CD4-positive, alpha-beta T cell treated with Interleukin-12 subunit alpha and Interleukin-12 subunit beta, for 1 hour (primary cell): ENCODE results near the gene KRT10.
A peak's percentile ranks its signal among the peaks of the same experiment; 100 is the strongest.
"Not testable (repeated sequence)": the region's sequence is repeated elsewhere in the genome, so short reads cannot be mapped to it uniquely, and the experiment has no call there.

Experiments used
- DNase-seq: peaks from one replicate; pipeline ENCODE4 v3.0.0-alpha.2; 2020

Gene KRT10

GRCh38 chr17:40830085-40830776 is 7.8 kb upstream of the KRT10 start:
- no peak for DNase-seq

GRCh38 chr17:40828454-40829044 is 6.1 kb upstream of the KRT10 start:
- no peak for DNase-seq

- DNase-seq = no peak
Measured at GRCh38 chr17:40827746-40828453, 5.5 kb upstream of the KRT10 start.

DNA sequence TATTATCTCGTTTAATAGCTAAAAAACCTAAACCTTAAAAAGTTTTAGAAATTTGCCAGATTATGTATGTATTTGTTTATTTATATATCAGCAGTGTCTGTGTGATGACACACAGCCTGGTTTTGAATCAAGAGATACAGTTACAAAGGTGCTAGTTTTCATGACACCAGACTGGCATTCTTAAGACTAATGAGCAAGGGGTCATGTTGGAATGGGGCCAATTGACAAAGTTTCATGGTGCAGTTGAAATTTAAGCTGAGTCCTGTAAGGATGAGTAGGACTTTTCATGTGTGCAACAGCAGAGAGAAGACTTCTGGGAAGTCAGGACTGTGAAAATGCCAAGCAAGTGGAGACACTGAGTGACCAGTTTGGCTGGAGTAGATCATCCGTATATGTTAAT is 3.2 kb upstream of the KRT10 start:
- DNase-seq = no peak

GRCh38 chr17:40824015-40824832 is 1.8 kb upstream of the KRT10 start:
- no peak for DNase-seq

DNA sequence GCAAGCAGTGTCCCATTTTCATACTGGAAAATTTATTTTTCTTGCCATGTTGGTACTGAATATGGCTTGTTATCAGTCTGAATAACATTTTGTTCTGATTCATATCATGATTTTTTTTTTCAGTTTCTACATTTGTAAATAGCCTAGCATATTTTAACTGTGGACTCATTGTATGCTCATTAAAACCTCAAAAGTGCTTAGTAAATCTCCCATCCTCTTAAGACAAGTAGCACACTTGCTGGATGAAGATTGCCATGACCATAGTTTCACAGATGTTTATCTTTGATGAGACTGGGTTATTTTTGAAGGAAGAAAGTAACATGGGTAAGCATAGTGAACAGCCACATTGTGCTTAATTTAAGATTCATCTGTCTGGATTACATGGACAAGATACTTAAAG is 878 bp downstream of the KRT10 start:
- no peak for DNase-seq

DNA sequence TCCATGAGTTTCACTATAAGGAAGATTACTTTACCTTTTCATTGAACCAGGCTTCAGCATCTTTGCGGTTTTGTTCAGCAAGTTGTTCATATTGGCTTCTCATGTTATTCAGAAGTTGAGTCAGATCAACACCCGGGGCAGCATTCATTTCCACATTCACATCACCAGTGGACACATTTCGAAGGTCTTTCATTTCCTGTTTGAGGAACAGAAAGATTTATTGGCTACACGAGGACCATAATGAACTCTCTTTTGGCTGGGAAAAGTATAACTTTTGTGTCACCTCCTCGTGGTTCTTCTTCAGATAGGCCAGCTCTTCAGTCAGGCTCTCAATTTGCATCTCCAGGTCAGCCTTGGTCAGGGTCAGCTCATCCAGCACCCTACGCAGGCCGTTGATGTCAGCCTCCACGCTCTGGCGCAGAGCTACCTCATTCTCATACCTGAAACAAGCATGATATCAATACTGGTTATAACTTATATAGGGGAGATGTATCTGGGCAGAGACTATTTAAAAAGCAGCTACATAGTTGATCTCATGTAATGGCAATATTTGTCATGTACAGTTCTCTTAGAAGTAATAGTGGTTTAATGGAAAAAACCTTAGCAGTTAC is 2.1 kb downstream of the KRT10 start:
- no peak for DNase-seq

GRCh38 chr17:40819528-40820125 is 2.8 kb downstream of the KRT10 start:
- DNase-seq = no peak

DNA sequence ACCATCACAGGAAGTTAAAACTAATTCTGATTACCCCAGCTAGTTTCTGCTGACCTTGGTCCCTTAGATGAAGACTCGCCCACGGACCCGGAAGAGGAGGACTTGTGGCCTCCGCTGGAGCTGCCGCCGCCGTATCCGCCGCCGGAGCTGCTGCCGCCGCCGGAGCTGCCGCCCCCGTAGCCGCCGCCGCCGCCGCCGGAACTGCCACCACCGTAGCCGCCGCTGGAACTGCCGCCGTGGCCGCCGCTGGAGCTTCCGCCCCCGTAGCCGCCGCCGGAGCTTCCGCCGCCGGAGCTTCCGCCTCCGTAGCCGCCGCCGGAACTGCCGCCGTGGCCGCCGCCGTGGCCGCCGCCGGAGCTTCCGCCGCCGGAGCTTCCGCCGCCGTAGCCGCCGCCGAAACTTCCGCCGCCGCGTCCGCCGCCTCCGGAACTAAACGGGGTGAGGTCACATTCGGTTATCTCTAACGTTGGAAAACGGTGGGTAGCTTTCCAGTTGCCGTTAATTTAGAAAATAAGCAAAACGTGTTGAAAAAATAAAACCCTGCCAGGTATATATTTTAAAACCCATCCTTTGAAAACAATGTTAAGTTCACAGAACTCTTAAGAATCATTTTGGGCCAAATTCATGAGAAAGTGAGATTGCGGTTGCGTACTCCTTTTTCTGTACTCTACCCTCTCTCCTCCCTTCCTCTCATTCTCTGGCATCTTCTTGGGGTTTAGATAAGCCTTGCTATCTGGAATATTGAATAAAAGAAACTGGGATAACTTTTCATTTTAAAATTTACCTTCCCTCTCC is 3.5 kb downstream of the KRT10 start:
- DNase-seq = peak; percentile 90

- no peak for DNase-seq
Measured at GRCh38 chr17:40818343-40818732, 4.1 kb downstream of the KRT10 start.

GRCh38 chr17:40817103-40817682 is 5.2 kb downstream of the KRT10 start:
- DNase-seq = no peak

- DNase-seq = no peak
Measured at GRCh38 chr17:40816569-40816968, 5.8 kb downstream of the KRT10 start.

- DNase-seq = no peak
Measured at GRCh38 chr17:40815381-40815780, 7.0 kb downstream of the KRT10 start.

GRCh38 chr17:40814657-40815056 is 7.8 kb downstream of the KRT10 start:
- DNase-seq = not testable (repeated sequence)

DNA sequence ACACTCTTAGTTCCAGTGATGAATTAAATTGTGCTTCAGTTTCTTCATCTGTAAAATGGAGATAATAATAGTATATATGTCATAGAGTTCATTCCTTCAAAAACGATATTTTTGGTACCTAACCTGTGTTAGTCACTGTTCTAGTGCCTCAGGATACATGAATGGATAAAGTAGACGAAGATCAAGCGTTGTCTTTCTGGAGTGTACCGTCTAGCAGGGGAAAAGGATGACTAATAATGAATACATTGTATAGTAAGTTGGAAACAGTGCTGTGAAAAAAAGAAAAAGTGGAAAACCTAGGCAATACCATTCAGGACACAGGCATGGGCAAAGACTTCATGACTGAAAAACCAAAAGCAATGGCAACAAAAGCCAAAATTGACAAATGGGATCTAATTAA is 8.6 kb downstream of the KRT10 start:
- DNase-seq = no peak

DNA sequence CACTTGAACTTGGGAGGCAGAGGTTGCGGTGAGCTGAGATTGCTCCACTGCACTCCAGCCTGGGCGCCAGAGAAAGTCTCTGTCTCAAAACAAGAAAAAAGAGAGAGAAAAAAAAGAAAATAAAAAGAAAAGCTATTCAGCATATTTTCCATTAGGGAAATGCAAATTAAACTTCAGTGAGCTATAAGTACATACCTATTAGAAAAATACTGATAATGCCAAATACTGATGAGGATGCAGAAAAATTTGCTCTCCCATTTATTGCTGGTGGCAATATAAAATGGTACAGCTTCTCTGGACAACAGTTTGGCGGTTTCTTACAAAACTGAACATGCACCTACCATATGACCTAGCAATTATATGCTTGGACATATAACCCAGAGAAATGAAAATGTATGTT is 9.8 kb downstream of the KRT10 start:
- DNase-seq = no peak

GRCh38 chr17:40810494-40810893 is 11.9 kb downstream of the KRT10 start:
- DNase-seq = no peak

- no peak for DNase-seq
Measured at GRCh38 chr17:40809721-40810421, 12.5 kb downstream of the KRT10 start.

DNA sequence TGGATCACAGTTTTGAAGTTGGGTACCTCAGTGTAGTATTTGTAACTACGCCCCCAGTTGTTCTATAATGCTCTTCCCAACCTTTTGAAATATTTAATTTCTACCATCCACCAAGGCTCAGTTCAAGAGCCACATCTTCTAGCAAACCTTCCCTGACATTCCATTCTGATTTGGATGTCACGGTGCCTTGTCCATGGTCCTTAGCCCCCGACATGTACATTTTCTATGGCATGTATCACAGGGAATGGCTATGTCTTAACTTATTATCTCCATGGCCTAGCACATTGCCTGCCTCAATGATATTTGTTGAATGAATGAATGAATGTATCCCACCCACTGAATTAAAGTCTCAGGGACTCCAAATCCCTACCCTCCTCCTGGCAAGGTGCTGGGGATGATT is 16.3 kb downstream of the KRT10 start:
- no peak for DNase-seq

- peak; percentile 75 for DNase-seq
Measured at GRCh38 chr17:40803617-40804082, 18.8 kb downstream of the KRT10 start.

- no peak for DNase-seq
Measured at GRCh38 chr17:40801157-40801556, 21.3 kb downstream of the KRT10 start.
